H1 (cell line): ENCODE measurements around the gene SNX25. TPM values are rescaled to one million over a fixed set of nuclear protein-coding genes. Genes with fewer than 3 reads are reported as not detected.

Experiments used
- CTCF ChIA-PET: fragments of 300-600 bp; sonication (Branson Sonifier 250); formaldehyde crosslinking; loops from one replicate; lab custom pipeline; 2021; ENCODE audit not compliant: partially characterized antibody; lab: Charles Lee
- POLR2A ChIA-PET: fragments of 300-600 bp; sonication (Branson Sonifier 250); formaldehyde crosslinking; loops from one replicate; lab custom pipeline; 2021; ENCODE audit warnings: inconsistent platforms; ENCODE audit not compliant: partially characterized antibody; lab: Charles Lee
- DNase-seq, 2 experiments: peaks; one replicate each; pipeline versions ENCODE4 v3.0.0 to v3.0.0-alpha.2; 2010 to 2022; ENCODE audit warnings: low spot score in 2 of 2, low read depth in 1 of 2, mixed read lengths in 1 of 2
- FAIRE-seq: peaks from 2 replicates; lab custom pipeline; 2011; peaks lifted over from hg19 to GRCh38; lab: Jason Lieb, UNC
- H2AFZ ChIP-seq: 2 replicates; pipeline ENCODE4 v1.8.1; 2012; ENCODE audit warnings: low read length, inconsistent platforms
- H2AK5ac ChIP-seq: 2 replicates; pipeline ENCODE4 v1.6.1; 2013; ENCODE audit warnings: low read depth, low read length
- H2BK120ac ChIP-seq: replicated peaks from 2 replicates; pipeline ENCODE3; 2013; ENCODE audit warnings: low read depth, low read length, inconsistent platforms
- H2BK12ac ChIP-seq: 2 replicates; pipeline ENCODE4 v1.6.1; 2013; ENCODE audit warnings: low read depth, low read length
- H2BK15ac ChIP-seq: 2 replicates; pipeline ENCODE4 v1.6.1; 2013; ENCODE audit warnings: low read length
- H2BK20ac ChIP-seq: 2 replicates; pipeline ENCODE4 v1.6.1; 2013; ENCODE audit warnings: low read length
- H2BK5ac ChIP-seq: 2 replicates; pipeline ENCODE4 v1.6.1; 2013; ENCODE audit warnings: low read depth, low read length
- H3K14ac ChIP-seq: 2 replicates; pipeline ENCODE4 v1.6.1; 2013; ENCODE audit warnings: inconsistent platforms; ENCODE audit not compliant: insufficient read length
- H3K18ac ChIP-seq: 2 replicates; pipeline ENCODE4 v1.6.1; 2013; ENCODE audit warnings: low read length; ENCODE audit errors: extremely low read depth
- H3K23ac ChIP-seq: 2 replicates; pipeline ENCODE4 v1.6.1; 2013; ENCODE audit warnings: inconsistent platforms; ENCODE audit not compliant: insufficient read length
- H3K23me2 ChIP-seq: 2 replicates; pipeline ENCODE4 v1.6.1; 2013; ENCODE audit warnings: low read depth, low read length
- H3K27ac ChIP-seq: 2 replicates; pipeline ENCODE4 v1.6.1; 2011; ENCODE audit warnings: low read depth, low read length, inconsistent platforms
- H3K27me3 ChIP-seq, 4 experiments: replicated peaks in 1 of 4; 1 replicate in 1 of 4; 2 replicates in 3 of 4; pipeline versions ENCODE4 v1.6.1 to v1.8.1; 2011 to 2013; ENCODE audit warnings: low read length in 3 of 4, mild to moderate bottlenecking in 3 of 4, inconsistent platforms in 2 of 4, mixed read lengths in 2 of 4, moderate library complexity in 1 of 4; ENCODE audit not compliant: control insufficient read depth in 3 of 4, insufficient read depth in 3 of 4; ENCODE audit errors: extremely low read depth in 1 of 4
- H3K36me3 ChIP-seq, 4 experiments: 2 replicates each; pipeline versions ENCODE4 v1.6.1 to v1.8.1; 2011 to 2013; ENCODE audit warnings: mild to moderate bottlenecking in 4 of 4, low read length in 3 of 4, moderate library complexity in 2 of 4, control low read depth in 1 of 4, inconsistent platforms in 1 of 4; ENCODE audit not compliant: insufficient read depth in 4 of 4, control insufficient read depth in 2 of 4
- H3K4ac ChIP-seq: replicated peaks from 2 replicates; pipeline ENCODE3; 2013; ENCODE audit warnings: low read length, low read depth, mixed read lengths, inconsistent platforms; ENCODE audit not compliant: insufficient read length
- H3K4me1 ChIP-seq, 4 experiments: replicated peaks in 1 of 4; 1 replicate in 1 of 4; 2 replicates in 3 of 4; pipeline versions ENCODE4 v1.6.1 to v1.8.1; 2011 to 2013; ENCODE audit warnings: low read length in 3 of 4, inconsistent platforms in 2 of 4, mixed read lengths in 1 of 4; ENCODE audit not compliant: insufficient read depth in 4 of 4, control insufficient read depth in 3 of 4
- H3K4me2 ChIP-seq, 2 experiments: 2 replicates each; pipeline versions ENCODE4 v1.6.1 to v1.8.1; 2011 to 2013; ENCODE audit warnings: low read depth in 2 of 2, low read length in 2 of 2, control low read depth in 1 of 2, inconsistent platforms in 1 of 2, mild to moderate bottlenecking in 1 of 2; ENCODE audit not compliant: insufficient read depth in 1 of 2
- H3K4me3 ChIP-seq, 4 experiments: fragments of 200-600, 300-600 bp in 1 of 4; sonication (generic), shearing (Covaris generic), sonication (Bioruptor Twin) in 1 of 4; 2 replicates each; pipeline versions ENCODE4 v1.5.1 to v1.8.1; 2011 to 2016; ENCODE audit warnings: low read length in 4 of 4, low read depth in 3 of 4, control low read depth in 2 of 4, inconsistent platforms in 2 of 4, mild to moderate bottlenecking in 2 of 4, mixed read lengths in 1 of 4, moderate library complexity in 1 of 4; ENCODE audit not compliant: insufficient read depth in 2 of 4; ENCODE audit errors: extremely low read depth in 1 of 4
- H3K56ac ChIP-seq: replicated peaks from 2 replicates; pipeline ENCODE3; 2013; ENCODE audit warnings: low read depth, mild to moderate bottlenecking, mixed read lengths, low read length, inconsistent platforms; ENCODE audit not compliant: insufficient read length
- H3K79me1 ChIP-seq: 2 replicates; pipeline ENCODE4 v1.6.1; 2013; ENCODE audit warnings: low read depth, low read length, control low read depth
- H3K79me2 ChIP-seq, 2 experiments: 2 replicates each; pipeline versions ENCODE4 v1.6.1 to v1.8.1; 2012 to 2013; ENCODE audit warnings: low read length in 2 of 2, mild to moderate bottlenecking in 2 of 2, inconsistent platforms in 1 of 2; ENCODE audit not compliant: insufficient read depth in 2 of 2, control insufficient read depth in 1 of 2
- H3K9ac ChIP-seq, 4 experiments: replicated peaks in 1 of 4; 1 replicate in 1 of 4; 2 replicates in 3 of 4; pipeline versions ENCODE4 v1.6.1 to v1.8.1; 2011 to 2013; ENCODE audit warnings: low read depth in 3 of 4, low read length in 3 of 4, control low read depth in 2 of 4, mild to moderate bottlenecking in 2 of 4, moderate library complexity in 2 of 4, inconsistent platforms in 1 of 4; ENCODE audit errors: extremely low read depth in 1 of 4
- H3K9me3 ChIP-seq, 2 experiments: 2 replicates each; pipeline versions ENCODE4 v1.6.1 to v1.8.1; 2012 to 2013; ENCODE audit warnings: mild to moderate bottlenecking in 2 of 2, moderate library complexity in 2 of 2, control low read depth in 1 of 2, inconsistent platforms in 1 of 2, low read depth in 1 of 2, low read length in 1 of 2, mixed read lengths in 1 of 2; ENCODE audit not compliant: insufficient read depth in 2 of 2
- H4K20me1 ChIP-seq, 2 experiments: replicated peaks in 1 of 2; 2 replicates each; pipeline versions ENCODE3 to v1.8.1; 2011 to 2013; ENCODE audit warnings: inconsistent platforms in 2 of 2, low read length in 2 of 2, mild to moderate bottlenecking in 1 of 2; ENCODE audit not compliant: insufficient read depth in 2 of 2, control insufficient read depth in 1 of 2
- H4K5ac ChIP-seq: 2 replicates; pipeline ENCODE4 v1.6.1; 2013; ENCODE audit warnings: low read length, low read depth, mixed read lengths, inconsistent platforms; ENCODE audit not compliant: insufficient read length
- H4K8ac ChIP-seq: 2 replicates; pipeline ENCODE4 v1.8.0; 2013; ENCODE audit warnings: mild to moderate bottlenecking, moderate library complexity, low read length, inconsistent platforms; ENCODE audit not compliant: insufficient read depth; ENCODE audit errors: extremely low read depth
- H4K91ac ChIP-seq: replicated peaks from 2 replicates; pipeline ENCODE3; 2013; ENCODE audit warnings: low read length, mixed read lengths, inconsistent platforms; ENCODE audit not compliant: insufficient read length
- CEBPB ChIP-seq: IDR thresholded peaks from 2 replicates; pipeline ENCODE4 v1.6.1; 2012; ENCODE audit warnings: low read depth, low read length
- EGR1 ChIP-seq: IDR thresholded peaks from 2 replicates; pipeline ENCODE4 v1.6.1; 2011; ENCODE audit warnings: low read depth, low read length, borderline replicate concordance
- EZH2 ChIP-seq: fragments of 200-600 bp; sonication (generic); IDR thresholded peaks from 2 replicates; pipeline ENCODE4 v1.7.1; 2012; ENCODE audit warnings: low read depth, mild to moderate bottlenecking, moderate library complexity, low read length, inconsistent platforms; ENCODE audit not compliant: severe bottlenecking
- GTF2F1 ChIP-seq: IDR thresholded peaks from 2 replicates; pipeline ENCODE4 v1.6.1; 2012; ENCODE audit warnings: low read depth, low read length, improper control_type of control experiment, borderline replicate concordance
- JUN ChIP-seq: IDR thresholded peaks from 2 replicates; pipeline ENCODE4 v1.6.1; 2011; ENCODE audit warnings: low read depth, mild to moderate bottlenecking, improper control_type of control experiment, low read length
- MAFK ChIP-seq: IDR thresholded peaks from 2 replicates; pipeline ENCODE4 v1.6.1; 2012; ENCODE audit warnings: low read depth, mild to moderate bottlenecking, improper control_type of control experiment, low read length
- RBBP5 ChIP-seq: IDR thresholded peaks from 2 replicates; pipeline ENCODE4 v1.7.1; 2012; ENCODE audit warnings: low read depth, mild to moderate bottlenecking, inconsistent platforms, low read length, moderate library complexity, borderline replicate concordance
- SAP30 ChIP-seq: fragments of 300-600 bp; sonication (generic); IDR thresholded peaks from 2 replicates; pipeline ENCODE4 v1.7.1; 2012; ENCODE audit warnings: low read length, moderate library complexity, mild to moderate bottlenecking, inconsistent platforms; ENCODE audit not compliant: insufficient read depth, insufficient replicate concordance
- SIN3A ChIP-seq, 2 experiments: IDR thresholded peaks in 1 of 2; conservative IDR thresholded peaks in 1 of 2; 2 replicates each; pipeline ENCODE4 v1.6.1; 2011 to 2012; ENCODE audit warnings: low read length in 2 of 2, improper control_type of control experiment in 1 of 2, low read depth in 1 of 2, mild to moderate bottlenecking in 1 of 2
- SP1 ChIP-seq: IDR thresholded peaks from 2 replicates; pipeline ENCODE4 v1.6.1; 2011; ENCODE audit warnings: low read depth, low read length
- SRF ChIP-seq: IDR thresholded peaks from 2 replicates; pipeline ENCODE4 v1.6.1; 2011; ENCODE audit warnings: mild to moderate bottlenecking, low read depth, low read length, moderate library complexity
- TAF7 ChIP-seq: optimal IDR thresholded peaks from 2 replicates; pipeline ENCODE3; 2011; ENCODE audit warnings: low read depth, mild to moderate bottlenecking, inconsistent platforms, low read length, moderate library complexity, borderline replicate concordance
- YY1 ChIP-seq: IDR thresholded peaks from 2 replicates; pipeline ENCODE4 v1.6.1; 2011; ENCODE audit warnings: low read depth, mild to moderate bottlenecking, low read length
- ZNF274 ChIP-seq: IDR thresholded peaks from 2 replicates; pipeline ENCODE4 v1.7.0; 2012; ENCODE audit warnings: low read length, borderline replicate concordance; ENCODE audit errors: extremely low read depth
- WGBS, 2 experiments: shearing (Covaris generic) in 1 of 2; methylation state at CpG; one replicate each; pipeline versions ENCODE4 v1.1.6 to v1.1.7; 2013 to 2015; ENCODE audit warnings: low lambda C conversion rate in 2 of 2, mixed read lengths in 2 of 2, inconsistent platforms in 1 of 2, low coverage in 1 of 2, missing lambda C conversion rate in 1 of 2; ENCODE audit not compliant: insufficient replicate concordance in 2 of 2, insufficient coverage in 1 of 2, insufficient read length in 1 of 2; ENCODE audit errors: extremely low coverage in 1 of 2, missing lambda C conversion rate in 1 of 2; 5-methylcytosine and 5-hydroxymethylcytosine counted together
- polyA plus RNA-seq, 7 experiments: library from polyadenylated mRNA; depleted of rRNA in 3 of 7; stranded (reverse) in 5 of 7; unstranded in 2 of 7; fragments of >200 nt in 5 of 7; fragments of 200-250 nt in 2 of 7; gene quantifications; 1 replicate in 5 of 7; 2 replicates in 1 of 7; 4 replicates in 1 of 7; pipeline versions ENCODE4 v1.2.1 to v1.2.3, GENCODE V29; 2011 to 2013; ENCODE audit warnings: missing spikeins in 2 of 7, mixed read lengths in 2 of 7
- total RNA-seq: library from RNA; stranded (reverse); fragmentation: NEBNext Ultra II Directional; extraction: Animal tissue kit (Norgen Biotek cat#: 25700); gene quantifications from 2 replicates; pipeline ENCODE4 v1.2.1, GENCODE V29; 2021

SNX25 gene
- total and polyA plus RNA-seq, 2 of the 8 experiments (the other 6 are each of a cell fraction or from before 2014, with no cell fraction given) = 5.4 to 19.9 TPM

DNA sequence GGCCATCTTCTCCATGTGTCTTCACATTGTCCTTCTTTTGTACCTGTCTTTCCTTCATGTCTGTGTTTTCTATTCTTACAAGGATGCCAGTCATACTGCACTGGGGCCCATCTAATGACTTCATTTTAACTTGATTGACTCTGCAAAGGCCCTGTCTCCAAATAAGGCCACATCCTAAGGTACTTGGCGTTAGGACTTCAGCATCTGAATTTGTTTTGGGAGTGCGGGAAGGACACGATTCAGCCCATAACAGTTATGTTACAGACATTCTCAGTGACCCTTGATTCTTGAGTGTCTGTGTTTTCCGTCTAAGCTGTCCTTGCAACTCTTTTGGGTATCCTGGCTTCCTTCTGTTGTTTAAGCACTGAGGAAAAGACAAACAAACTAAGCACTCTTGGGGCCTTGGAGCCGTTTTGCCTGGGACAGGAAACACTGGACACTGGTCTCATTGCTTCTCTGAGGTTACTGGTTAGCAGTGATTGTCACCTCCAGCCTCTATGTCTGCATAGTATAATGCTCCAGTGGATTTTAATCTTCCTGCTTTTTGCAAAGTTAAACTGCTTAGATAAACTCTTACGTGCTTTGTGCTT is 80.7 kb downstream of the SNX25 start:
- Histone ChIP-seq H2BK120ac (no peak overlapping the region), H3K4me3 (no peak overlapping the region), H2AFZ (no peak overlapping the region), H3K79me2 (no peaks in the 10 kb centered on the region), H2BK12ac (no peak overlapping the region), H3K23ac (no peak overlapping the region), H3K4ac (no peak overlapping the region), H4K5ac (no peak overlapping the region), H2BK15ac (no peak overlapping the region), H2BK5ac (no peak overlapping the region), H4K8ac (no peak overlapping the region), H3K27ac (no peak overlapping the region), H3K4me2 (no peak overlapping the region), H2BK20ac (no peak overlapping the region), H4K91ac (no peak overlapping the region), H3K56ac (no peak overlapping the region), H3K27me3 (no peaks in the 10 kb centered on the region), H3K36me3 (peaks cover 0 to 25% (median 1%) of the 10 kb centered on the region in 4 experiments; a peak in 4 of 8 replicates), H4K20me1 (no peaks in the 10 kb centered on the region), H2AK5ac (no peak overlapping the region), H3K9me3 (no peaks in the 10 kb centered on the region), H3K4me1 (peaks cover 0 to 3% (median 0%) of the 10 kb centered on the region in 4 experiments; a peak in 2 of 7 replicates), H3K23me2 (no peaks in the 10 kb centered on the region), H3K18ac (no peak overlapping the region), H3K14ac (no peak overlapping the region), H3K9ac (no peak overlapping the region), H3K79me1 (no peaks in the 10 kb centered on the region; the same call in 1 of the 2 replicates)
- no peak for FAIRE-seq
- 88% methylated on average over 6 of the region's 6 CpGs; no CpG with 5 or more reads in 1 of the 2 experiments for WGBS, 2 experiments
- ChIA-PET POLR2A (no interaction called here), CTCF (interaction anchor here (1.0 kb wide), 1 partner anchor 17 kb away, joined by 3 read pairs; no protein-coding TSS in a partner anchor)
- no peak for DNase-seq
- TF ChIP-seq SIN3A (conservative IDR thresholded peaks at IDR 0.05 in 1 of 2, IDR thresholded peaks at IDR 0.05 in 1 of 2; ENCODE audit: low read depth in 1 of 2, low read length in 2 of 2) (no peak), YY1 (no peak), EZH2 (no peak), GTF2F1 (no peak), EGR1 (no peak), ZNF274 (no peak), JUN (no peak), SP1 (no peak), MAFK (no peak), SRF (no peak), TAF7 (no peak), RBBP5 (no peak), SAP30 (no peak), CEBPB (no peak)
